Esophagus muscularis mucosa (tissue), 4 donors: ENCODE data around the gene LRMDA.

Experiments
- CTCF ChIP-seq, 3 experiments: fragments of 200-600 bp in 2 of 3; fragments of 450-650 bp in 1 of 3; sonication (generic) in 2 of 3; IDR thresholded peaks; one replicate each; pipeline ENCODE4 v1.5.1; 2017 to 2019; ENCODE audit warnings: antibody characterized with exemption in 3 of 3, mild to moderate bottlenecking in 2 of 3, moderate library complexity in 1 of 3
- EP300 ChIP-seq: sonication (generic); formaldehyde crosslinking; IDR thresholded peaks from one replicate; pipeline ENCODE4 v1.6.1; 2017; ENCODE audit warnings: antibody characterized with exemption
- POLR2A ChIP-seq: fragments of 450-650 bp; IDR thresholded peaks from one replicate; pipeline ENCODE4 v1.6.1; 2017; ENCODE audit warnings: antibody characterized with exemption, moderate library complexity, mild to moderate bottlenecking, low read depth
- POLR2AphosphoS5 ChIP-seq, 2 donors: sonication (generic); formaldehyde crosslinking; IDR thresholded peaks; one replicate each; pipeline ENCODE4 v1.6.1; 2017; ENCODE audit warnings: antibody characterized with exemption in 2 of 2

GRCh38 chr10:75655791-75656451 lies 224.5 kb downstream of the LRMDA start:
- no peak for TF ChIP-seq CTCF (IDR thresholded peaks at IDR 0.05)
- TF ChIP-seq EP300 = no peak
- no peak for TF ChIP-seq POLR2A
- peak in 1 of 2 donors; percentile 19 for TF ChIP-seq POLR2AphosphoS5 (IDR thresholded peaks at IDR 0.05)
